Chondrocyte (in vitro differentiated cells): ENCODE measurements around the gene EVI5. TPM values are rescaled to one million over a fixed set of nuclear protein-coding genes. Genes with fewer than 3 reads are reported as not detected.
"Not testable (repeated sequence)": the region's sequence is repeated elsewhere in the genome, so short reads cannot be mapped to it uniquely, and the experiment has no call there.

Experiments used
- DNase-seq: peaks from one replicate; pipeline ENCODE4 v3.0.0; 2021; ENCODE audit warnings: mixed read lengths, low spot score
- H3K27ac Mint-ChIP-seq: one replicate; pipeline ENCODE4 v1.8.0; 2021; ENCODE audit warnings: mild to moderate bottlenecking, moderate library complexity, mixed read lengths; ENCODE audit not compliant: unreplicated experiment
- H3K27me3 Mint-ChIP-seq: 2 replicates; pipeline ENCODE4 v1.8.0; 2021; ENCODE audit warnings: low read depth, mixed read lengths
- H3K36me3 Mint-ChIP-seq: 2 replicates; pipeline ENCODE4 v1.8.0; 2021; ENCODE audit warnings: low read depth, mixed read lengths
- H3K4me1 Mint-ChIP-seq: 2 replicates; pipeline ENCODE4 v1.8.0; 2021; ENCODE audit warnings: low read depth, mild to moderate bottlenecking, mixed read lengths
- H3K4me3 Mint-ChIP-seq: one replicate; pipeline ENCODE4 v1.8.0; 2021; ENCODE audit warnings: mild to moderate bottlenecking, moderate library complexity, mixed read lengths; ENCODE audit not compliant: unreplicated experiment
- H3K9me3 Mint-ChIP-seq: 2 replicates; pipeline ENCODE4 v1.8.0; 2021; ENCODE audit warnings: low read depth, mixed read lengths
- total RNA-seq: library from RNA; stranded (reverse); gene quantifications from 3 replicates; pipeline ENCODE4 v1.2.1, GENCODE V29; 2021
- TF ChIP-seq, protein P1 (sequence below): fragments of 200-600 bp; sonication (generic); IDR thresholded peaks from 2 replicates; pipeline ENCODE4 v1.5.0; 2021; ENCODE audit warnings: antibody characterized with exemption, mild to moderate bottlenecking, moderate library complexity

Gene EVI5
- total RNA-seq, 1 donor from 2014 or later = 66.8 TPM

DNA sequence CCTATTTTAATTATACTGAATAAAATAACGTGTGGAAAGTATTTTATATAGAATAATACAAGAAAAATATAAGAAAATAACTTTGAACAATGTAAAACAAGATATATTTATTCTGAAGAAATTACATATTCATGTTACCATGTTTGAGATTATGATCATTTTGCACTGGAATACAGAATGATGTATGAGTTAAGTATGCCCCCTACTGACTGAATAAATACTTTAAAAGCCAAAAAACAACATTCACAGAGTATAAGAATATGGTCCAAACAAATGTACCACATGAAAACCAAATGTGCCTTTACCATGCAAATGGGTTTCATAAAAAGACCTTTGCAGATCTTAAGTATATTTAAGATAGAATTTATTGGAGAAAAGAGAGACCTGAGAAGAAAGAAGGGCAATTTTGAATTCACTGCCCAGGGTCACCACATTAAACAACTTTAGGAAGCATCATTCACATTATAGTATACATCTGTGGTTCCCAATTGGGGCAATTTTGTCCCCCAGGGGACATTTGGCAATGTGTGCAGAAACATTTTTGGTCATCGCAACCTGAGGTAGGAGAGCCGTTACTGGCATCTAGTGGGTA lies 161.6 kb downstream of the EVI5 start:
- Mint-ChIP-seq H3K4me3 (no peak overlapping the region), H3K9me3 (peaks cover 8% of the 10 kb centered on the region), H3K27me3 (no peaks in the 10 kb centered on the region), H3K4me1 (no peaks in the 10 kb centered on the region), H3K36me3 (peaks cover 18% of the 10 kb centered on the region), H3K27ac (no peak overlapping the region)
- TF ChIP-seq, protein P1, sequence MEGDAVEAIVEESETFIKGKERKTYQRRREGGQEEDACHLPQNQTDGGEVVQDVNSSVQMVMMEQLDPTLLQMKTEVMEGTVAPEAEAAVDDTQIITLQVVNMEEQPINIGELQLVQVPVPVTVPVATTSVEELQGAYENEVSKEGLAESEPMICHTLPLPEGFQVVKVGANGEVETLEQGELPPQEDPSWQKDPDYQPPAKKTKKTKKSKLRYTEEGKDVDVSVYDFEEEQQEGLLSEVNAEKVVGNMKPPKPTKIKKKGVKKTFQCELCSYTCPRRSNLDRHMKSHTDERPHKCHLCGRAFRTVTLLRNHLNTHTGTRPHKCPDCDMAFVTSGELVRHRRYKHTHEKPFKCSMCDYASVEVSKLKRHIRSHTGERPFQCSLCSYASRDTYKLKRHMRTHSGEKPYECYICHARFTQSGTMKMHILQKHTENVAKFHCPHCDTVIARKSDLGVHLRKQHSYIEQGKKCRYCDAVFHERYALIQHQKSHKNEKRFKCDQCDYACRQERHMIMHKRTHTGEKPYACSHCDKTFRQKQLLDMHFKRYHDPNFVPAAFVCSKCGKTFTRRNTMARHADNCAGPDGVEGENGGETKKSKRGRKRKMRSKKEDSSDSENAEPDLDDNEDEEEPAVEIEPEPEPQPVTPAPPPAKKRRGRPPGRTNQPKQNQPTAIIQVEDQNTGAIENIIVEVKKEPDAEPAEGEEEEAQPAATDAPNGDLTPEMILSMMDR = peak; percentile 81
- no peak for DNase-seq

DNA sequence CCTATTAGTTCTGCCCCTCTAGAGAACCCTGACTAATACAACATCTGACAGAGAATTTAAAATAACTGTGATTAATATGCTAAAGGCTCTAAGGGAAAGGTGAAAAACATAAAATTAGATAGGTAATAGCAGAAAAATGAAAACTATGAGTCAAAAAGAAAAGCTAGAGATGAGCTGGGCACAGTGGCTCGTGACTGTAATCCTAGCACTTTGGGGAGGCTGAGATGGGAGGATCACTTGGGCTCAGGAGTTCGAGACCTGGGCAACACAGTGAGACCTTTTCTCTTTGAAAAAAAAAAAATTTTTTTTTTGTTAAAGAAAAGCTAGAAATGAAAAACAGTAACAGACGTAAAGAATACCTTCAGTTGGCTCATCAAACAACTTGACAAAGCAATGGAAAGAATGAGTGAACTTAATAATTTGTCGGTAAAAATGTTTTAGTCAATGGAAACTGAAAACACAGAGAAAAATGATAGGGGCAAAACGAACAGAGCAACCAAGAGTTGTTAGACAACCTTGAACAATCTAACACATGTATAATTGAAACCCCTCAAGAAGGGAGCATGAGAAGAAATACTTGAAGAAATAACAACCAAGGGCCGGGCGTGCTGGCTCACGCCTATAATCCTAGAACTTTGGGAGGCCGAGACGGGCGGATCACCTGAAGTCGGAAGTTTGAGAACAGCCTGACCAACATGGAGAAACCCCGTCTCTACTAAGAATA lies 165.3 kb downstream of the EVI5 start:
- Mint-ChIP-seq H3K4me3 (no peak overlapping the region), H3K9me3 (peaks cover 8% of the 10 kb centered on the region), H3K27me3 (no peaks in the 10 kb centered on the region), H3K27ac (no peak overlapping the region), H3K4me1 (no peaks in the 10 kb centered on the region), H3K36me3 (peaks cover 33% of the 10 kb centered on the region)
- TF ChIP-seq, protein P1 = no peak
- no peak for DNase-seq

DNA sequence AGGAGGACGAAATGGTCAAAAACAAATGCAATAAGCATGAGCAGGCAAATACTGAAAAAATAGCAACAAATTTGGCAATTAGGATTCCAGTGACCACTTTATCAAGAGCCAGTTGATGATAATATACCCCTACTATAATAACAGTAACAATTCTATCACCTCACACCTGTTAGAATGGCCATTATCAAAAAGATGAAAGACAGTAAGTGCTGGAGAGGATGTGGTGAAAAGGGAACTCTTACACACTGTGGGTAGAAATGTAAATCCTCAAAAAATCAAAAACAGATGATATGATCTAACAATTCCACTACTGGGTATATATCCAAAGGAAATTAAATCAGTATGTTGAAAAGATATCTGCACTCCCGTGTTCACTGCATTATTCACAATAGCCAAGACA lies 183.9 kb downstream of the EVI5 start:
- Mint-ChIP-seq H3K4me3 (no peak overlapping the region), H3K36me3 (peaks cover 2% of the 10 kb centered on the region), H3K27me3 (no peaks in the 10 kb centered on the region), H3K9me3 (no peaks in the 10 kb centered on the region), H3K27ac (no peak overlapping the region), H3K4me1 (no peaks in the 10 kb centered on the region)
- no peak for DNase-seq
- TF ChIP-seq, protein P1 = no peak

DNA sequence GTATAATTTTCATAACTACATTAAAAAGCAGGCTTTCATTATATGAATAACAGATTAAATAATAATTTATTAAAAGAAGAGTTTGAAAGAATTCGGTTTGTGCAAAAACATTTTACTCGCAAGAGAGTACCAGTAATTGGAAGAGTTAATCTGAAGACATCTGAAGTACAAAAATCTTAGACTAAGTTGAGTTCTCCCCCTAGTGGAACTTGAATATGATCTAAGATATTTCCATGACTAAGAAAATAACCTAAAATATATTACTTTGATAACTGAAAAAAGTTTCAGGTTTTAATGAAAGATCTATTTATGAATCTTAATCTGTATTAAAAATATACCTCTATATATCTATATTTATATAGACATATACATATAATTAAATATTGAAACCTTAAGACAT lies 185.7 kb downstream of the EVI5 start:
- H3K27me3 Mint-ChIP-seq = no peaks in the 10 kb centered on the region
- no peak overlapping the region for H3K4me3 Mint-ChIP-seq
- H3K4me1 Mint-ChIP-seq = no peaks in the 10 kb centered on the region
- peaks cover 2% of the 10 kb centered on the region for H3K36me3 Mint-ChIP-seq
- H3K9me3 Mint-ChIP-seq = no peaks in the 10 kb centered on the region
- no peak for DNase-seq
- no peak overlapping the region for H3K27ac Mint-ChIP-seq
- TF ChIP-seq, protein P1 = peak; percentile 84

DNA sequence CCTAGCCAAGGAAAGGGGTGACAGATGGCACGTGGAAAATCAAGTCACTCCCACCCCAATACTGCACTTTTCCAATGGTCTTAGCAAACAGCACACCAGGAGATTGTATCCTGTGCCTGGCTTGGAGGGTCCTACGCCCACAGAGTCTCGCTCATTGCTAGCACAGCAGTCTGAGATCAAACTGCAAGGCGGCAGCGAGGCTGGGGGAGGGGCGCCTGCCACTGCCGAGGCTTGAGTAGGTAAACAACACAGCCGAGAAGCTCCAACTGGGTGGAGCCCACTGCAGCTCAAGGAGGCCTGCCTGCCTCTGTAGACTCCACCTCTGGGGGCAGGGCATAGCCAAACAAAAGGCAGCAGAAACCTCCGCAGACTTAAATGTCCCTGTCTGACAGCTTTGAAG lies 195.5 kb downstream of the EVI5 start:
- not testable (repeated sequence) for H3K4me3 Mint-ChIP-seq, DNase-seq, H3K27me3 Mint-ChIP-seq, H3K27ac Mint-ChIP-seq, H3K4me1 Mint-ChIP-seq
- Mint-ChIP-seq H3K36me3 (peaks cover 19% of the 10 kb centered on the region), H3K9me3 (peaks cover 17% of the 10 kb centered on the region)

DNA sequence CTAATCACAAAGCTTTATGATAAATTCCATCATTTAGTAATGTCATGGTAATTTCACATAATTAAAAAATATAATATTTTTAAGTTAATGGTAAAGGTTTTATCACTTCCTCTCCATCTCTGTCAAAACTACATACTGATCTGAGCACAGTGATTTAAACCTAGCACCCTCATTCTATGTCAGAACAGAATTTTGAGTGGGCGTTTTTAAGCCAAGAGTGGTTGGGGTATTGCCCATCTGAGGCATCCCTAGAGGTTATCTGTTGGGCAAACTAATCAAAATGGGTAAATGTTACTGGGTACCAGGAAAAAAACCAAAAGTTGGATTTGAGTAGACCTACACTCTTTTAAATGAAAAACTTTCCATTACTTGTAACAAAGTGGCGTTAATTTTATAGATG lies 197.5 kb downstream of the EVI5 start:
- TF ChIP-seq, protein P1 = no peak
- no peak overlapping the region for H3K27ac Mint-ChIP-seq
- no peaks in the 10 kb centered on the region for H3K27me3 Mint-ChIP-seq
- H3K36me3 Mint-ChIP-seq = peaks cover 19% of the 10 kb centered on the region
- DNase-seq = no peak
- peaks cover 11% of the 10 kb centered on the region for H3K4me1 Mint-ChIP-seq
- H3K4me3 Mint-ChIP-seq = no peak overlapping the region
- H3K9me3 Mint-ChIP-seq = peaks cover 15% of the 10 kb centered on the region
